ENCODE data around the gene ARHGEF28.

ARHGEF28 gene

GRCh38 chr5:73913971-73914370, 288.0 kb downstream of the ARHGEF28 start:
- no peaks in the 10 kb centered on the region for H3K79me2 ChIP-seq (ENCODE audit: insufficient read depth, low read length)
- no peak overlapping the region for H2AFZ ChIP-seq (ENCODE audit: low read length)
- H3K9ac ChIP-seq (ENCODE audit: low read depth, low read length, poor library complexity, severe bottlenecking): no peak overlapping the region
- H3K4me2 ChIP-seq (ENCODE audit: low read depth, low read length, poor library complexity, severe bottlenecking): no peak overlapping the region
- H3K9me3 ChIP-seq (ENCODE audit: insufficient read depth, low read depth, low read length): no peaks in the 10 kb centered on the region
- no peaks in the 10 kb centered on the region for H3K27me3 ChIP-seq (ENCODE audit: insufficient read depth, low read length, poor library complexity, severe bottlenecking)
- no peaks in the 10 kb centered on the region for H4K20me1 ChIP-seq (ENCODE audit: insufficient read depth, low read length, poor library complexity, severe bottlenecking)
- no peaks in the 10 kb centered on the region for H3F3A ChIP-seq (ENCODE audit: low read depth)
- no peaks in the 10 kb centered on the region for H3K9me2 ChIP-seq (replicated peaks; ENCODE audit: low read depth, low read length)
- H3K36me3 ChIP-seq (ENCODE audit: insufficient read depth, low read length): no peaks in the 10 kb centered on the region
- TF ChIP-seq CTCF (conservative IDR thresholded peaks at IDR 0.05; ENCODE audit: low read length): no peak
- TF ChIP-seq EZH2phosphoT487 (IDR thresholded peaks at IDR 0.05; ENCODE audit: borderline replicate concordance): no peak
- H3K4me1 ChIP-seq (ENCODE audit: insufficient read depth, low read length, poor library complexity, severe bottlenecking): peaks cover 10% of the 10 kb centered on the region
- H3K4me3 ChIP-seq (ENCODE audit: low read length, poor library complexity, severe bottlenecking): no peak overlapping the region

DNA sequence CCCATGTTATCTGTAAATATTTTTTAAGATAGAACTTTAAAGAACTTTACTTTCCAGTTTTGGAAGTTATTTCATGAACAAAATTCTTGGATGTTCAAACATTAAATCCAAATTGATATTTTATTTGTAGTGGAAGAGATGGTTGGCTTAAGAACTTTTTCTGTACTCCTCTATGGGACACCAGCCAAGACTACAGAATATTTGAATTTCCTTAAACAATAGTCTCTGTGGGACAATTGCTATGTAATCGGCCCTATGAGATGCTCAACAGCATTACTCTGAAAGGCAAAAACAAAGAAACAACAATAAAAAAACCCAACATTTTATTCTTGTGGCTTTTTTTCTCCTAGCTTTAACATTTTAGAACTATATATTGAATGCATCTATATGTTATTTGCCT, 289.3 kb downstream of the ARHGEF28 start:
- no peak overlapping the region for H2AFZ ChIP-seq (ENCODE audit: low read length)
- H3K36me3 ChIP-seq (ENCODE audit: insufficient read depth, low read length): no peaks in the 10 kb centered on the region
- no peak overlapping the region for H3K4me3 ChIP-seq (ENCODE audit: low read length, poor library complexity, severe bottlenecking)
- no peaks in the 10 kb centered on the region for H3K9me3 ChIP-seq (ENCODE audit: insufficient read depth, low read depth, low read length)
- H3K4me1 ChIP-seq (ENCODE audit: insufficient read depth, low read length, poor library complexity, severe bottlenecking): peaks cover 10% of the 10 kb centered on the region
- H4K20me1 ChIP-seq (ENCODE audit: insufficient read depth, low read length, poor library complexity, severe bottlenecking): no peaks in the 10 kb centered on the region
- H3K9ac ChIP-seq (ENCODE audit: low read depth, low read length, poor library complexity, severe bottlenecking): no peak overlapping the region
- no peaks in the 10 kb centered on the region for H3K9me2 ChIP-seq (replicated peaks; ENCODE audit: low read depth, low read length)
- no peaks in the 10 kb centered on the region for H3K27me3 ChIP-seq (ENCODE audit: insufficient read depth, low read length, poor library complexity, severe bottlenecking)
- no peaks in the 10 kb centered on the region for H3F3A ChIP-seq (ENCODE audit: low read depth)
- H3K4me2 ChIP-seq (ENCODE audit: low read depth, low read length, poor library complexity, severe bottlenecking): no peak overlapping the region
- no peak for TF ChIP-seq EZH2phosphoT487 (IDR thresholded peaks at IDR 0.05; ENCODE audit: borderline replicate concordance)
- no peak for TF ChIP-seq CTCF (conservative IDR thresholded peaks at IDR 0.05; ENCODE audit: low read length)
- H3K79me2 ChIP-seq (ENCODE audit: insufficient read depth, low read length): no peaks in the 10 kb centered on the region

DNA sequence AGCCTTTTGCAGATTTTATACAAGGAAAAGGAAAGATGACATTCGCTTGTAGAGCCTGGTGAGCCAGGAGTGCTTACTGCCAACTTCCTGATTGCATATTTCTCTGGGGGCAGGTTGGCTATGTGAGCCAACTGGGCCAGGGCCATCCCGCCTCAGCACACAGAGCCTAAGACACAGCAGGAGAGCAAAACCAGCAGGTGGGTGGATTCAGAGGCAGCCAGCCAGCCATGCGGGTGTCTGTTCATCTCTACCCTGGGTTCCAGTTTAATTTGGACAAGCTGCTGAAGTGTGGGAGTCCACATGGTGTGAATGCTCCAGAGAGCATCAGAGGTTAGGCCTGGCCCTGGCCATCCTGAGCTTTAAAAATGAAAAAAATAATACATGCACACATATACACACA, 291.4 kb downstream of the ARHGEF28 start:
- TF ChIP-seq EZH2phosphoT487 (IDR thresholded peaks at IDR 0.05; ENCODE audit: borderline replicate concordance): no peak
- TF ChIP-seq CTCF (conservative IDR thresholded peaks at IDR 0.05; ENCODE audit: low read length): no peak
- H3K9me3 ChIP-seq (ENCODE audit: insufficient read depth, low read depth, low read length): no peaks in the 10 kb centered on the region
- H3F3A ChIP-seq (ENCODE audit: low read depth): no peaks in the 10 kb centered on the region
- no peaks in the 10 kb centered on the region for H3K9me2 ChIP-seq (replicated peaks; ENCODE audit: low read depth, low read length)
- H2AFZ ChIP-seq (ENCODE audit: low read length): no peak overlapping the region
- no peak overlapping the region for H3K4me3 ChIP-seq (ENCODE audit: low read length, poor library complexity, severe bottlenecking)
- no peaks in the 10 kb centered on the region for H3K27me3 ChIP-seq (ENCODE audit: insufficient read depth, low read length, poor library complexity, severe bottlenecking)
- no peaks in the 10 kb centered on the region for H3K36me3 ChIP-seq (ENCODE audit: insufficient read depth, low read length)
- peaks cover 3% of the 10 kb centered on the region for H3K4me1 ChIP-seq (ENCODE audit: insufficient read depth, low read length, poor library complexity, severe bottlenecking)
- H3K79me2 ChIP-seq (ENCODE audit: insufficient read depth, low read length): no peaks in the 10 kb centered on the region
- H4K20me1 ChIP-seq (ENCODE audit: insufficient read depth, low read length, poor library complexity, severe bottlenecking): no peaks in the 10 kb centered on the region
- H3K4me2 ChIP-seq (ENCODE audit: low read depth, low read length, poor library complexity, severe bottlenecking): no peak overlapping the region
- no peak overlapping the region for H3K9ac ChIP-seq (ENCODE audit: low read depth, low read length, poor library complexity, severe bottlenecking)

Measured in Loucy (cell line).